Measurements from ENCODE around the gene HPN.
A peak's percentile ranks its signal among the peaks of the same experiment; 100 is the strongest.

The HPN gene

DNA sequence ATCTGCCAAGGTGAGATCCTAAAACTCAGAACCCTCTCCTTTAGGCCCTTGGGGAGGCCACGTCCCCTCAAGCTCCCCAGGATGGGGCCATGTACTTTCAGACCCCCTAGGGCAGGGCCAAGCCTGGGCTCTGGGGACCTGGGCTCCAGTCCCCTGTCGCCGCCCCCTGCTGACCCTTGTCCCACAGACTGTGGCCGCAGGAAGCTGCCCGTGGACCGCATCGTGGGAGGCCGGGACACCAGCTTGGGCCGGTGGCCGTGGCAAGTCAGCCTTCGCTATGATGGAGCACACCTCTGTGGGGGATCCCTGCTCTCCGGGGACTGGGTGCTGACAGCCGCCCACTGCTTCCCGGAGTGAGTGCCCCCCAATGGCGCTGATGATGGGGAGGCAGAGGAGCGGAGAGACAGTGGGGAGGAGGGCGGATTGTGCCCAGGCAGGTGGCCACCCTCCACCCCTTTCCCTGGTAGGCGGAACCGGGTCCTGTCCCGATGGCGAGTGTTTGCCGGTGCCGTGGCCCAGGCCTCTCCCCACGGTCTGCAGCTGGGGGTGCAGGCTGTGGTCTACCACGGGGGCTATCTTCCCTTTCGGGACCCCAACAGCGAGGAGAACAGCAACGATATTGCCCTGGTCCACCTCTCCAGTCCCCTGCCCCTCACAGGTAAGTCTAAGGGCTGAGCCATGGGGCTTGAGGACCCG lies 18.8 kb downstream of the HPN start:
- no peak overlapping the region for H3K4me3 ChIP-seq (ENCODE audit: low read depth, low read length)
- H3K36me3 ChIP-seq (ENCODE audit: control insufficient read depth in 2 of 2, insufficient read depth in 1 of 2, low read length in 2 of 2) = no peaks in the 10 kb centered on the region; a peak in 1 of 3 replicates
- H3K27ac ChIP-seq (ENCODE audit: extremely low read depth, low read depth, low read length) = no peak overlapping the region
- TF ChIP-seq ZNF16 (tag by site-specific recombination; IDR thresholded peaks at IDR 0.05; ENCODE audit: low read depth) = no peak
- TF ChIP-seq KLF8 (tag by site-specific recombination; IDR thresholded peaks at IDR 0.05) = no peak
- peak; percentile 31; the same call in 1 of the 2 replicates for TF ChIP-seq GLIS2 (tag by site-specific recombination; IDR thresholded peaks at IDR 0.05)
- no peak for TF ChIP-seq ATF2 (tag by site-specific recombination; IDR thresholded peaks at IDR 0.05; ENCODE audit: low read depth)
- no peak for TF ChIP-seq ZNF776 (tag by site-specific recombination; IDR thresholded peaks at IDR 0.05; ENCODE audit: borderline replicate concordance)
- TF ChIP-seq ZNF560 (tag by site-specific recombination; IDR thresholded peaks at IDR 0.05; ENCODE audit: borderline replicate concordance) = no peak
- no peak for TF ChIP-seq ZXDB (tag by site-specific recombination; IDR thresholded peaks at IDR 0.05)
- TF ChIP-seq ZNF76 (tag by site-specific recombination; IDR thresholded peaks at IDR 0.05; ENCODE audit: borderline replicate concordance, low read depth) = no peak
- no peak for TF ChIP-seq ZNF843 (tag by site-specific recombination; IDR thresholded peaks at IDR 0.05)
- peak; percentile 47; the same call in 1 of the 2 replicates for TF ChIP-seq ZIC2 (tag by site-specific recombination; IDR thresholded peaks at IDR 0.05)
- peaks cover 4% of the 10 kb centered on the region; the same call in 1 of the 2 replicates for H3K4me1 ChIP-seq (ENCODE audit: control insufficient read depth, insufficient read depth, low read length)
- no peaks in the 10 kb centered on the region; the same call in 1 of the 2 replicates for H3K9me3 ChIP-seq (ENCODE audit: control insufficient read depth, insufficient read depth, low read depth, low read length)
- CTCF ChIA-PET = interaction anchor here (3.4 to 9.6 kb wide), 2 partner anchors 15 to 30 kb away, joined by 15 to 193 read pairs; partner anchors contain the start of gene HPN
- POLR2A ChIA-PET = no interaction called here

- Histone ChIP-seq H3K36me3 (ENCODE audit: control insufficient read depth in 2 of 2, insufficient read depth in 1 of 2, low read length in 2 of 2) (no peaks in the 10 kb centered on the region; a peak in 1 of 3 replicates), H3K27ac (ENCODE audit: extremely low read depth, low read depth, low read length) (no peak overlapping the region), H3K9me3 (ENCODE audit: control insufficient read depth, insufficient read depth, low read depth, low read length) (no peaks in the 10 kb centered on the region; the same call in 1 of the 2 replicates), H3K4me3 (ENCODE audit: low read depth, low read length) (no peak overlapping the region), H3K4me1 (ENCODE audit: control insufficient read depth, insufficient read depth, low read length) (no peaks in the 10 kb centered on the region; the same call in 1 of the 2 replicates)
- TF ChIP-seq, protein P1, sequence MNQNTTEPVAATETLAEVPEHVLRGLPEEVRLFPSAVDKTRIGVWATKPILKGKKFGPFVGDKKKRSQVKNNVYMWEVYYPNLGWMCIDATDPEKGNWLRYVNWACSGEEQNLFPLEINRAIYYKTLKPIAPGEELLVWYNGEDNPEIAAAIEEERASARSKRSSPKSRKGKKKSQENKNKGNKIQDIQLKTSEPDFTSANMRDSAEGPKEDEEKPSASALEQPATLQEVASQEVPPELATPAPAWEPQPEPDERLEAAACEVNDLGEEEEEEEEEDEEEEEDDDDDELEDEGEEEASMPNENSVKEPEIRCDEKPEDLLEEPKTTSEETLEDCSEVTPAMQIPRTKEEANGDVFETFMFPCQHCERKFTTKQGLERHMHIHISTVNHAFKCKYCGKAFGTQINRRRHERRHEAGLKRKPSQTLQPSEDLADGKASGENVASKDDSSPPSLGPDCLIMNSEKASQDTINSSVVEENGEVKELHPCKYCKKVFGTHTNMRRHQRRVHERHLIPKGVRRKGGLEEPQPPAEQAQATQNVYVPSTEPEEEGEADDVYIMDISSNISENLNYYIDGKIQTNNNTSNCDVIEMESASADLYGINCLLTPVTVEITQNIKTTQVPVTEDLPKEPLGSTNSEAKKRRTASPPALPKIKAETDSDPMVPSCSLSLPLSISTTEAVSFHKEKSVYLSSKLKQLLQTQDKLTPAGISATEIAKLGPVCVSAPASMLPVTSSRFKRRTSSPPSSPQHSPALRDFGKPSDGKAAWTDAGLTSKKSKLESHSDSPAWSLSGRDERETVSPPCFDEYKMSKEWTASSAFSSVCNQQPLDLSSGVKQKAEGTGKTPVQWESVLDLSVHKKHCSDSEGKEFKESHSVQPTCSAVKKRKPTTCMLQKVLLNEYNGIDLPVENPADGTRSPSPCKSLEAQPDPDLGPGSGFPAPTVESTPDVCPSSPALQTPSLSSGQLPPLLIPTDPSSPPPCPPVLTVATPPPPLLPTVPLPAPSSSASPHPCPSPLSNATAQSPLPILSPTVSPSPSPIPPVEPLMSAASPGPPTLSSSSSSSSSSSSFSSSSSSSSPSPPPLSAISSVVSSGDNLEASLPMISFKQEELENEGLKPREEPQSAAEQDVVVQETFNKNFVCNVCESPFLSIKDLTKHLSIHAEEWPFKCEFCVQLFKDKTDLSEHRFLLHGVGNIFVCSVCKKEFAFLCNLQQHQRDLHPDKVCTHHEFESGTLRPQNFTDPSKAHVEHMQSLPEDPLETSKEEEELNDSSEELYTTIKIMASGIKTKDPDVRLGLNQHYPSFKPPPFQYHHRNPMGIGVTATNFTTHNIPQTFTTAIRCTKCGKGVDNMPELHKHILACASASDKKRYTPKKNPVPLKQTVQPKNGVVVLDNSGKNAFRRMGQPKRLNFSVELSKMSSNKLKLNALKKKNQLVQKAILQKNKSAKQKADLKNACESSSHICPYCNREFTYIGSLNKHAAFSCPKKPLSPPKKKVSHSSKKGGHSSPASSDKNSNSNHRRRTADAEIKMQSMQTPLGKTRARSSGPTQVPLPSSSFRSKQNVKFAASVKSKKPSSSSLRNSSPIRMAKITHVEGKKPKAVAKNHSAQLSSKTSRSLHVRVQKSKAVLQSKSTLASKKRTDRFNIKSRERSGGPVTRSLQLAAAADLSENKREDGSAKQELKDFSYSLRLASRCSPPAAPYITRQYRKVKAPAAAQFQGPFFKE (tag by site-specific recombination; IDR thresholded peaks at IDR 0.05; ENCODE audit: borderline replicate concordance) = no peak
- TF ChIP-seq, protein P2, sequence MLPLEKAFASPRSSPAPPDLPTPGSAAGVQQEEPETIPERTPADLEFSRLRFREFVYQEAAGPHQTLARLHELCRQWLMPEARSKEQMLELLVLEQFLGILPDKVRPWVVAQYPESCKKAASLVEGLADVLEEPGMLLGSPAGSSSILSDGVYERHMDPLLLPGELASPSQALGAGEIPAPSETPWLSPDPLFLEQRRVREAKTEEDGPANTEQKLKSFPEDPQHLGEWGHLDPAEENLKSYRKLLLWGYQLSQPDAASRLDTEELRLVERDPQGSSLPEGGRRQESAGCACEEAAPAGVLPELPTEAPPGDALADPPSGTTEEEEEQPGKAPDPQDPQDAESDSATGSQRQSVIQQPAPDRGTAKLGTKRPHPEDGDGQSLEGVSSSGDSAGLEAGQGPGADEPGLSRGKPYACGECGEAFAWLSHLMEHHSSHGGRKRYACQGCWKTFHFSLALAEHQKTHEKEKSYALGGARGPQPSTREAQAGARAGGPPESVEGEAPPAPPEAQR (tag by site-specific recombination; IDR thresholded peaks at IDR 0.05) = no peak
- no peak for TF ChIP-seq ZNF629 (tag by site-specific recombination; IDR thresholded peaks at IDR 0.05)
- TF ChIP-seq ZNF366 (tag by site-specific recombination; conservative IDR thresholded peaks at IDR 0.05) = peak; percentile 92
- no peak for TF ChIP-seq TRIM28 (IDR thresholded peaks at IDR 0.05; ENCODE audit: borderline replicate concordance, low read length)
- TF ChIP-seq, protein P3, sequence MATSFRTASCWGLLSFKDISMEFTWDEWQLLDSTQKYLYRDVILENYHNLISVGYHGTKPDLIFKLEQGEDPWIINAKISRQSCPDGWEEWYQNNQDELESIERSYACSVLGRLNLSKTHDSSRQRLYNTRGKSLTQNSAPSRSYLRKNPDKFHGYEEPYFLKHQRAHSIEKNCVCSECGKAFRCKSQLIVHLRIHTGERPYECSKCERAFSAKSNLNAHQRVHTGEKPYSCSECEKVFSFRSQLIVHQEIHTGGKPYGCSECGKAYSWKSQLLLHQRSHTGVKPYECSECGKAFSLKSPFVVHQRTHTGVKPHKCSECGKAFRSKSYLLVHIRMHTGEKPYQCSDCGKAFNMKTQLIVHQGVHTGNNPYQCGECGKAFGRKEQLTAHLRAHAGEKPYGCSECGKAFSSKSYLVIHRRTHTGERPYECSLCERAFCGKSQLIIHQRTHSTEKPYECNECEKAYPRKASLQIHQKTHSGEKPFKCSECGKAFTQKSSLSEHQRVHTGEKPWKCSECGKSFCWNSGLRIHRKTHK (tag by site-specific recombination; IDR thresholded peaks at IDR 0.05) = 0 out of 2 replicates have a peak, but pooled peaks have one; percentile 7
- TF ChIP-seq ZNF121 (tag by site-specific recombination; IDR thresholded peaks at IDR 0.05) = peak; percentile 96
- TF ChIP-seq ZNF473 (tag by site-specific recombination; IDR thresholded peaks at IDR 0.05) = no peak
- peak; percentile 78 for TF ChIP-seq PRDM1 (tag by site-specific recombination; IDR thresholded peaks at IDR 0.05)
- ChIA-PET POLR2A (interaction anchor here (0.6 kb wide), 1 partner anchor 51 kb away, joined by 8 read pairs; no protein-coding TSS in a partner anchor), CTCF (interaction anchor here (1.0 to 4.0 kb wide), 4 partner anchors 8 to 74 kb away, joined by 4 to 46 read pairs (median 18); partner anchors contain the start of gene LGI4)
Observed at GRCh38 chr19:35061583-35062373, 20.3 kb downstream of the HPN start.
